Sigmoid colon (tissue), 7 donors: ENCODE measurements around the gene TFEC. TPM values are rescaled to one million over a fixed set of nuclear protein-coding genes. Genes with fewer than 3 reads are reported as not detected.

Source experiments
- DNase-seq: peaks from one replicate; pipeline ENCODE4 v3.0.0-alpha.2; 2019
- H3K27ac ChIP-seq, 4 donors: fragments of 200-600 bp; sonication (generic); one replicate each; pipeline ENCODE4 v1.5.1; 2016 to 2019; ENCODE audit warnings: mild to moderate bottlenecking in 1 of 4
- H3K27me3 ChIP-seq, 3 donors: fragments of 200-600 bp; sonication (generic); one replicate each; pipeline ENCODE4 v1.5.1; 2019; ENCODE audit warnings: mild to moderate bottlenecking in 1 of 3
- H3K36me3 ChIP-seq, 4 donors: fragments of 200-600 bp; sonication (generic); one replicate each; pipeline ENCODE4 v1.5.1; 2016 to 2019
- H3K4me1 ChIP-seq, 4 donors: fragments of 200-600 bp; sonication (generic); one replicate each; pipeline ENCODE4 v1.5.1; 2017 to 2019
- H3K4me3 ChIP-seq, 4 donors: fragments of 200-600 bp; sonication (generic); one replicate each; pipeline ENCODE4 v1.5.1; 2017 to 2019; ENCODE audit warnings: mild to moderate bottlenecking in 2 of 4, moderate library complexity in 1 of 4
- H3K9me3 ChIP-seq, 4 donors: fragments of 200-600 bp in 3 of 4; sonication (generic) in 3 of 4; one replicate each; pipeline versions ENCODE4 v1.5.1 to v1.6.1; 2013 to 2019
- CTCF ChIP-seq, 4 experiments: fragments of 450-650 bp in 3 of 4; fragments of 200-600 bp in 1 of 4; IDR thresholded peaks; one replicate each; pipeline ENCODE4 v1.5.1; 2016 to 2019; ENCODE audit warnings: antibody characterized with exemption in 4 of 4, mild to moderate bottlenecking in 3 of 4, moderate library complexity in 2 of 4
- EP300 ChIP-seq, 4 donors: sonication (generic); formaldehyde crosslinking; IDR thresholded peaks; one replicate each; pipeline ENCODE4 v1.6.1; 2017; ENCODE audit warnings: antibody characterized with exemption in 4 of 4
- POLR2A ChIP-seq, 2 donors: fragments of 450-650 bp; IDR thresholded peaks; one replicate each; pipeline ENCODE4 v1.6.1; 2016; ENCODE audit warnings: antibody characterized with exemption in 2 of 2, mild to moderate bottlenecking in 2 of 2, moderate library complexity in 2 of 2
- POLR2AphosphoS5 ChIP-seq, 4 donors: sonication (generic); formaldehyde crosslinking; IDR thresholded peaks; one replicate each; pipeline ENCODE4 v1.6.1; 2017; ENCODE audit warnings: antibody characterized with exemption in 4 of 4
- WGBS, 2 donors: extraction: QIAGEN DNeasy Blood & Tissue Kit; methylation state at CpG; one replicate each; pipeline ENCODE4 v1.1.7; 2013; 5-methylcytosine and 5-hydroxymethylcytosine counted together
- intact Hi-C: fragments of 100-400 bp; cut with DNase I; formaldehyde crosslinking; loops from one replicate; pipeline ENCODE4 v1.15.1; 2023
- polyA plus RNA-seq, 3 donors: library from polyadenylated mRNA; stranded (reverse); fragments of 200-250 nt; gene quantifications; one replicate each; pipeline ENCODE4 v1.2.3, GENCODE V29; 2013
- total RNA-seq, 4 donors: library from RNA; depleted of rRNA; stranded (reverse); fragments of >200 nt; gene quantifications; one replicate each; pipeline ENCODE4 v1.1.0, GENCODE V29; 2016
- donor health status: healthy with polysubstance abuse.
- donor health status: Bipolar disorder and iron deficiency.
- donor health status: healthy.

TFEC gene
- total and polyA plus RNA-seq, 7 donors, result 2.0 to 9.1 (median 4.3) TPM

GRCh38 chr7:115911465-115911864, 119.1 kb downstream of the TFEC start:
- intact Hi-C loops, result loop anchor here (5.0 kb wide), 1 partner anchor 1829 kb away; no protein-coding TSS in a partner anchor
- no peaks in the 10 kb centered on the region for H3K36me3 ChIP-seq
- H3K4me3 ChIP-seq, result no peak overlapping the region
- no peaks in the 10 kb centered on the region for H3K9me3 ChIP-seq
- no peak overlapping the region for H3K27ac ChIP-seq
- H3K27me3 ChIP-seq, result no peaks in the 10 kb centered on the region
- DNase-seq, result no peak
- peaks cover 0 to 8% (median 3%) of the 10 kb centered on the region in 4 donors for H3K4me1 ChIP-seq
- 41 to 67% methylated on average over 3 of the region's 3 CpGs for WGBS, 2 donors
- no peak for TF ChIP-seq POLR2A (IDR thresholded peaks at IDR 0.05)
- no peak for TF ChIP-seq EP300 (IDR thresholded peaks at IDR 0.05)
- TF ChIP-seq CTCF (IDR thresholded peaks at IDR 0.05), result no peak
- no peak for TF ChIP-seq POLR2AphosphoS5 (IDR thresholded peaks at IDR 0.05)

GRCh38 chr7:115910541-115911164, 119.9 kb downstream of the TFEC start:
- DNase-seq, result no peak
- no peak overlapping the region for H3K27ac ChIP-seq
- H3K27me3 ChIP-seq, result no peaks in the 10 kb centered on the region
- H3K9me3 ChIP-seq, result no peaks in the 10 kb centered on the region
- no peaks in the 10 kb centered on the region for H3K36me3 ChIP-seq
- peaks cover 0 to 8% (median 3%) of the 10 kb centered on the region in 4 donors for H3K4me1 ChIP-seq
- intact Hi-C loops, result loop anchor here (5.0 kb wide), 1 partner anchor 1828 kb away; no protein-coding TSS in a partner anchor
- 1 to 3% methylated on average over 5 of the region's 5 CpGs for WGBS, 2 donors
- TF ChIP-seq EP300 (IDR thresholded peaks at IDR 0.05) (no peak), CTCF (IDR thresholded peaks at IDR 0.05) (peak; percentile 21 to 53 (median 45))
- no peak overlapping the region for H3K4me3 ChIP-seq

- intact Hi-C loops, result no loop called here
- no peak for DNase-seq
- Histone ChIP-seq H3K4me3 (no peak overlapping the region), H3K27ac (no peak overlapping the region), H3K36me3 (no peaks in the 10 kb centered on the region), H3K27me3 (no peaks in the 10 kb centered on the region), H3K9me3 (no peaks in the 10 kb centered on the region), H3K4me1 (peaks cover 0 to 8% (median 0%) of the 10 kb centered on the region in 4 donors)
- no peak for TF ChIP-seq POLR2AphosphoS5 (IDR thresholded peaks at IDR 0.05)
- no peak for TF ChIP-seq EP300 (IDR thresholded peaks at IDR 0.05)
- TF ChIP-seq CTCF (IDR thresholded peaks at IDR 0.05), result no peak
- no peak for TF ChIP-seq POLR2A (IDR thresholded peaks at IDR 0.05)
- WGBS, 2 donors, result 81 to 85% methylated on average over 1 of the region's 1 CpG
These were observed 123.8 kb downstream of the TFEC start for GRCh38 chr7:115906731-115907130.

- no peaks in the 10 kb centered on the region for H3K9me3 ChIP-seq
- H3K27ac ChIP-seq, result no peak overlapping the region
- intact Hi-C loops, result no loop called here
- H3K4me1 ChIP-seq, result no peaks in the 10 kb centered on the region
- DNase-seq, result no peak
- TF ChIP-seq POLR2A (IDR thresholded peaks at IDR 0.05) (no peak), POLR2AphosphoS5 (IDR thresholded peaks at IDR 0.05) (no peak), EP300 (IDR thresholded peaks at IDR 0.05) (no peak), CTCF (IDR thresholded peaks at IDR 0.05) (no peak)
- H3K27me3 ChIP-seq, result no peaks in the 10 kb centered on the region
- no peaks in the 10 kb centered on the region for H3K36me3 ChIP-seq
- H3K4me3 ChIP-seq, result no peak overlapping the region
- 93 to 95% methylated on average over 3 of the region's 3 CpGs for WGBS, 2 donors
These were observed 140.9 kb downstream of the TFEC start for GRCh38 chr7:115889669-115889984.
